NCI-H524 (cell line): ENCODE results near the gene GUCY2C.

Source experiments
- DNase-seq, 2 experiments: peaks; one replicate each; lab custom pipeline; 2025; lab: John Stamatoyannopoulos, UW

GUCY2C gene

GRCh38 chr12:14621826-14622225, 74.6 kb downstream of the GUCY2C start:
- DNase-seq, result no peak

- DNase-seq, result peak in 1 of 2 experiments; percentile 30
Observed at GRCh38 chr12:14619741-14620501, 76.5 kb downstream of the GUCY2C start.

GRCh38 chr12:14618983-14619382, 77.4 kb downstream of the GUCY2C start:
- peak in 1 of 2 experiments; percentile 13 for DNase-seq

GRCh38 chr12:14614704-14615121, 81.7 kb downstream of the GUCY2C start:
- no peak for DNase-seq

- DNase-seq, result no peak
Observed at GRCh38 chr12:14613718-14614117, 82.7 kb downstream of the GUCY2C start.

GRCh38 chr12:14612898-14613445, 83.4 kb downstream of the GUCY2C start:
- no peak for DNase-seq

GRCh38 chr12:14612250-14612649, 84.1 kb downstream of the GUCY2C start:
- DNase-seq, result no peak

GRCh38 chr12:14611640-14612203, 84.7 kb downstream of the GUCY2C start:
- DNase-seq, result no peak

GRCh38 chr12:14607568-14607967, 88.8 kb downstream of the GUCY2C start:
- DNase-seq, result no peak

- no peak for DNase-seq
Observed at GRCh38 chr12:14605401-14605989, 90.9 kb downstream of the GUCY2C start.

GRCh38 chr12:14601692-14602478, 94.5 kb downstream of the GUCY2C start:
- no peak for DNase-seq

- no peak for DNase-seq
Observed at GRCh38 chr12:14597480-14597879, 98.9 kb downstream of the GUCY2C start.

GRCh38 chr12:14591719-14592118, 104.7 kb downstream of the GUCY2C start:
- DNase-seq, result no peak

- DNase-seq, result no peak
Observed at GRCh38 chr12:14589169-14590004, 107.0 kb downstream of the GUCY2C start.

- no peak for DNase-seq
Observed at GRCh38 chr12:14588571-14588970, 107.8 kb downstream of the GUCY2C start.

- DNase-seq, result no peak
Observed at GRCh38 chr12:14578646-14579045, 117.8 kb downstream of the GUCY2C start.

- DNase-seq, result no peak
Observed at GRCh38 chr12:14577344-14577743, 119.1 kb downstream of the GUCY2C start.

GRCh38 chr12:14576896-14577295, 119.5 kb downstream of the GUCY2C start:
- no peak for DNase-seq

GRCh38 chr12:14575585-14575984, 120.8 kb downstream of the GUCY2C start:
- DNase-seq, result no peak

- no peak for DNase-seq
Observed at GRCh38 chr12:14573118-14573517, 123.3 kb downstream of the GUCY2C start.

- DNase-seq, result no peak
Observed at GRCh38 chr12:14572401-14572800, 124.0 kb downstream of the GUCY2C start.
